GM04504 (cell line): ENCODE measurements around the gene GJC1.

Experiments used
- DNase-seq: peaks from one replicate; pipeline ENCODE4 v3.0.0-alpha.2; 2012; ENCODE audit warnings: low read depth

Gene GJC1

GRCh38 chr17:44829523-44830358 lies at the start of gene GJC1:
Gene GJC1 (minus strand): TSS chr17:44830287. CDS start chr17:44805817, 24,470 bp downstream.
- no peak for DNase-seq

- no peak for DNase-seq
Measured at GRCh38 chr17:44879376-44879775, 49.3 kb upstream of the GJC1 start.

- DNase-seq = no peak
Measured at GRCh38 chr17:44878627-44879221, 48.6 kb upstream of the GJC1 start.

DNA sequence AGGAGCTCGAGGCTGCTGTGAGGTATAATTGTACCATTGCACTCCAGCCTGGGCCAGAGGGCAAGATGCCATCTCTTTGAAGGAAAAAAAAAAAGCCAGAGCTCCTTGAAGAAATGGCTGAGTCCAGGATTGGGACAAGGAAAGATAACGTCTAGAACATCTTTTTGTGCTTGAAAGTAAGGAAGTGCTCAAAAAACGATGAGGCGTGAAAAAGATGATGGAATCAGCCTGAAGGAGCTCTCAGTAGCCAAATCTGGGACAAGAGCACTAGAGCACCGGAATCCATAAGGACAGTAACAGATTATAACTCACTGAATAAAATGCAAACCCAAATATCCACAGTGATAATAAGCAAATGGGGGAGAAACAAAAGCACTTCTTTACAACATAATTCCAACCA lies 47.0 kb upstream of the GJC1 start:
- DNase-seq = no peak

GRCh38 chr17:44875761-44876160 lies 45.7 kb upstream of the GJC1 start:
- DNase-seq = no peak

GRCh38 chr17:44872131-44872768 lies 42.2 kb upstream of the GJC1 start:
- no peak for DNase-seq

GRCh38 chr17:44871556-44871955 lies 41.5 kb upstream of the GJC1 start:
- no peak for DNase-seq

DNA sequence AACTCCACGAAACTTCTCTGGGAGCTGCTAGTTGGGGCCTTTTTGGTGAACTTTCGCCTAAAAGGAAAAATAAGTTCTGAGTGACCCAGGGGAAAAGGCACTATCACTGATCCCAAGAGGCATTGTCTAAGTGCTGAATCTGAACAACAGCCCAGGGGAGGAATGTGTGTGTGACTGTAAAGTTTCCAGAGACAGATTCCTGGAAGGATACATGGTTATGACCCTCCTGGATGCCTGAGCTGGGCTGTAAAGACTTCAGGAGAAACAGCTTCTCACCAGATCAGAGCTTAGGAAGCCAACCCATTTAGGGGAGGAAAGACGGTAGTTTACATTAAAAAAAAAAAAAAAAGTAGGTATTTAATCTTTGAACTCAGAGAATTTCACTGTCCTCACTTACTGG lies 37.8 kb upstream of the GJC1 start:
- no peak for DNase-seq

GRCh38 chr17:44865931-44866330 lies 35.8 kb upstream of the GJC1 start:
- DNase-seq = peak; percentile 63

GRCh38 chr17:44865231-44865660 lies 35.2 kb upstream of the GJC1 start:
- DNase-seq = peak; percentile 44

DNA sequence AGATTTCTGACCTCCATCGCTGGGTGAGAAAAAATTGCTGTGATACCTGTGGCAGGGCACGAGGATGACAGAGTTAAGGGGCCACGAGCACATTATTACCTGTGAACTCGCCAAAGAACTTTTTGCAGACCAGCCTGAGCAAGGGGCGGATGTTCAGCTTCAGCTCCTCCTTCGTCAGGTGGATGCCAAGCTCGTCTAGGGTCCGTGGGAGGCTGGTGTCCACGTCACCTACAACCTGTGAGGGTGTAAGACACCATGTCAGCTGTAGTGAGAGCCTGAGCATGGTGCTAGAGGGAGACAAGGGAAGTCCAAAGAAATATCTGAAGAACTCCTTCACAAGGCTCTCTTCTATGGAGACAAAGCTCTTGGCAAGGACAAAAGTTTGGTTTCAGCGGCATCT lies 34.7 kb upstream of the GJC1 start:
- no peak for DNase-seq

DNA sequence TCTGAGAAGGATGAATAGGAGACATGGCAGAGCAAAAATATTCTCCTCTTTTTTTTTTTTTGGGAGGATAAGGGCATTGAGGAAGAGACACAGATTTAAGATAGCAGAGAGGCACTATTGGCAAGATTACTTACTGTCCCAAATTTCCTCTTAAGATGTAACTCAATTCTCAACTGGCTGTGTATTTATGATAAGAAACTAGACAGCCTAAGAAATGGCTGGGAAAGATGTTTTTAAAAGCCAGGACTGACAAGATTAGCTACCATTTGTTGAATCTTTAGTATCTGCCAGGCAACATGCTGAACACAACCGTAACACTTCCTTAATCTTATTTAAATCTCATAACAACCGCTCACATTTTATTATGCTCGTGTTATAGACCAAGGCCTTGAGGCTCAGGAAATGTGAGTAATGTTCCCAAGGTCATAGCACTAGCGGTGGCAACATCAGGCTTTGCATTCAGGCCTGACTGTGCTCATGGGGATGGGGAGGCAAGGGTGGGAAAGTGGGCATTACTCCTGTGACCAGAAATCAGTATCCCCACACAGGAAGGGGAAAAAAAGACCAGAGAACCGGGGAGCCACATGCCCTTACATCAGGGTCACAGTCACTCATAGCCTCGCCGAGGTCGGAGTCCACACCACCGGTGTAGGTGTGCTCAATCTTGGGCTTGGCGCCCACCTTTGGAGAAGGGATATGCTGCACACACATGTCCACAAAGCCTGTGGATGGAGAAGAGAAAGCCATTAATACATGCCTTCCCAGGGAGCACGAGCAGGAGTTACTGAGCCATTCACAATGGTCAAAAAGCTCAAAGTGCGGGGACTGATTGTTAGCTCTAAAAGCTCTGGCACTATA lies 33.2 kb upstream of the GJC1 start:
- no peak for DNase-seq

- no peak for DNase-seq
Measured at GRCh38 chr17:44862278-44862914, 32.3 kb upstream of the GJC1 start.

DNA sequence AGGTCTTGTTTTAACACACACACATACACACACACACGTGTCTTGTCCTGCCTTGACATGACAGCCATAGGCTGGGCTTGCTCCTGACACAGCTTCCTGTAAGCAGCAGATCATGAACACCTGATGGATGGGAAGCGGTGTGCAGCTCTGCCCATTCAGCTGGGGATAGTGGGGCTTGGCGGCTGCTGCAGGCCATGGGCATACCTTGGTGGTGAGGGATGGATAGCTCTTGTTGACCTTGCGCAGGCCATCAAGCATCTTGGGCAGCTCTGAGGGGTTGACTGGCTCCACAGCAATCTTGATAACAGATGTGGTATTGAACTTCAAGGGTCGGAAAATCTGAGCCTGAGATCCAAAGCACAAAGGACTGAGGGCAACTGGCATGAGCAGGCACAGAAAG lies 29.6 kb upstream of the GJC1 start:
- no peak for DNase-seq

GRCh38 chr17:44854192-44854591 lies 24.1 kb upstream of the GJC1 start:
- DNase-seq = no peak

DNA sequence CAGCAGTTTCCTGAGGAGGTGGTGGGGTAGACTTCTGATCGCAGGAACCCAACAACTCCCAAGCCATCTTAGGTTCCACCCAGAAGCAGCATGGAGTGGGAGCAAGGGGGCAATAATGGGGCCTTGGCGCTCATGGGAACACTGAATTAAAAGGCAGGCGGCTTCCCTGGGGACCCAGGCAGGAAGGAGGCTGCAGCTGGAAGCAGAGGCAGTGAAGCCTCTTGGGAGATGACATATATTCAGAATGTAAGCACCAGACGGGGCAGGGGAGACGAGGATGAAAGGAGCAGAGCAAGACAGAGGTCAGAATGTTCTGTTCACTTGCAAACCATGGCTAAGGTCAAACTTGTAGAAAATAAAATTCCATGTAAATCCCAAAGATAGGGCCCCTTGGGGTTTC lies 20.5 kb upstream of the GJC1 start:
- no peak for DNase-seq

- DNase-seq = no peak
Measured at GRCh38 chr17:44850025-44850424, 19.9 kb upstream of the GJC1 start.

- DNase-seq = no peak
Measured at GRCh38 chr17:44848961-44849489, 18.9 kb upstream of the GJC1 start.

DNA sequence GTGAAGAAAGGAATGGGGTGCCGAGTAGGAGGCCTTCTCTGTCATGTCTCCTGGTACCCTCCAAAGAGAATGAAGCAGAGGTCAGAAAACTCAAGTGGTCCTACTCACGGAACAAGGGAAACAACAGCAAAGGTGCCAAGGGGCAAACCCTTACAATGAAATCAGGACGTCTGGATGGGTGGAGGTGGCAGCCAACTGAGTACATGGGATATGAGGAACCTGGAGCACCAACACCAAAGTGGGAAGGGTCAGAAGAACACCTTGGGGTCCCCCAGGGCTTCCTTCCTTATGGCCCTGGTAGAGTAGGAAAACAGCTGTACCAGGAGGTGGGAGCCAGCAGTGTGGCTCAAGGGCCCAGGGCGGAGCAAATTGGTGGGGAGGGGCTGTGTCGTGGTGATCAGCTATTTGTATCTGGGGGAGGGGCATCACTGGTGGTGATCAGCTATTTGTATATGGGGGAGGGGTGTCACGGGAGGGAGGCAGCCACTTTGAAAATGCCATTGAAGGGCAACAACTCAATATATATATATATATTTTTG lies 18.2 kb upstream of the GJC1 start:
- DNase-seq = no peak

GRCh38 chr17:44847586-44847985 lies 17.5 kb upstream of the GJC1 start, which contains the start of gene HIGD1B:
Gene HIGD1B (plus strand): TSS chr17:44847883. CDS start chr17:44848153, 270 bp downstream.
- DNase-seq = no peak

- no peak for DNase-seq
Measured at GRCh38 chr17:44846206-44846605, 16.1 kb upstream of the GJC1 start.
